ENCODE measurements around the gene RERE. TPM values are rescaled to one million over a fixed set of nuclear protein-coding genes. Genes with fewer than 3 reads are reported as not detected.

The RERE gene
- total and polyA plus RNA-seq, 2 donors (not counting 3 experiments of a cell fraction or from before 2014, with no cell fraction given): 14.1 to 113 TPM

DNA sequence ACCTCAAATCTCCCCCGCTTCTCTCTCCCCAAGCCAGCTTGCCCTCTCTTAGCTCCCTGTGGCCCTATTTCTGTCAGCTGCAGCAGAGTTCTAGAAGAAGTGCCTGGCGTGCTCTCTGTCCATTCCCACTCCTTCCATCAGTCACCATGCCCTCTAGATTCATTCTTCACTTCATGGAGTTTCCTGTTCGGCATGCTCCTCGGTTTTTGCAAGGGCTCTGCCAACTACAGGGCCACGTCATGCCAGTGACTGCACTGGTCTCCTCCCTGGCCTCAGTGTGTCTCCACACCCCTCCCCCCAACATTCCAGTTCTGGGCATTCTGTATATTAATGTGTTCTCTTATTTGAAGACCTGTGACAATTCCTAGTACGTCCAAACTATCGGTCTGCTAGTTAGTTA, 385.7 kb downstream of the RERE start:
- H3K36me3 ChIP-seq (ENCODE audit: control insufficient read depth in 2 of 2, extremely low read depth in 1 of 2, insufficient read depth in 2 of 2, low read length in 2 of 2): no peaks in the 10 kb centered on the region
- H3K4me3 ChIP-seq (replicated peaks in 1 of 3; ENCODE audit: insufficient read depth in 1 of 3, low read depth in 1 of 3, low read length in 3 of 3): no peak overlapping the region
- H3K9ac ChIP-seq (replicated peaks; ENCODE audit: extremely low read depth, insufficient read depth, low read length): no peak overlapping the region
- H3K9me1 ChIP-seq (replicated peaks; ENCODE audit: control insufficient read depth, extremely low read depth, insufficient read depth, low read length): no peaks in the 10 kb centered on the region
- no peaks in the 10 kb centered on the region for H3K79me2 ChIP-seq (ENCODE audit: control insufficient read depth, insufficient read depth, low read length)
- H3K9me3 ChIP-seq (replicated peaks; ENCODE audit: control insufficient read depth, insufficient read depth, low read length): no peaks in the 10 kb centered on the region
- H3K27ac ChIP-seq (ENCODE audit: insufficient read depth, low read depth, low read length): no peak overlapping the region
- intact Hi-C loops (cut with micrococcal nuclease) (no loop called here), dilution Hi-C loops (cut with MboI; ENCODE audit: extremely low pct_ligation_motif_present, low sequenced_read_pairs) (no loop called here)
- no peak for DNase-seq (ENCODE audit: low read depth, low spot score)
- FAIRE-seq: no peak
- no TSS peak for BruUV-seq (replicated peaks)
- H4K20me1 ChIP-seq (replicated peaks; ENCODE audit: control insufficient read depth, extremely low read depth, insufficient read depth, low read length): no peaks in the 10 kb centered on the region
- no peaks in the 10 kb centered on the region for H3K27me3 ChIP-seq (ENCODE audit: control insufficient read depth in 2 of 2, insufficient read depth in 2 of 2, low read length in 2 of 2)
- H2AFZ ChIP-seq (ENCODE audit: low read depth, low read length): no peak overlapping the region
- no peaks in the 10 kb centered on the region for H3K4me1 ChIP-seq (ENCODE audit: control insufficient read depth, extremely low read depth, insufficient read depth, low read length)
- H3K4me2 ChIP-seq (ENCODE audit: insufficient read depth, low read length): no peak overlapping the region
- ChIA-PET CTCF (interaction anchor here (0.6 kb wide), 1 partner anchor 11 kb away, joined by 3 read pairs; no protein-coding TSS in a partner anchor), POLR2A (no interaction called here)
- no peak for TF ChIP-seq MYC (IDR thresholded peaks at IDR 0.05; ENCODE audit: low read depth, low read length)
- TF ChIP-seq, protein P1, sequence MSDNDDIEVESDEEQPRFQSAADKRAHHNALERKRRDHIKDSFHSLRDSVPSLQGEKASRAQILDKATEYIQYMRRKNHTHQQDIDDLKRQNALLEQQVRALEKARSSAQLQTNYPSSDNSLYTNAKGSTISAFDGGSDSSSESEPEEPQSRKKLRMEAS (IDR thresholded peaks at IDR 0.05; ENCODE audit: insufficient read depth, insufficient read length): no peak
- no peak for TF ChIP-seq POLR2A (IDR thresholded peaks at IDR 0.05; ENCODE audit: low read depth, low read length)
- no peak for TF ChIP-seq JUN (IDR thresholded peaks at IDR 0.05; ENCODE audit: borderline replicate concordance, insufficient read depth, insufficient read length, low read depth)

DNA sequence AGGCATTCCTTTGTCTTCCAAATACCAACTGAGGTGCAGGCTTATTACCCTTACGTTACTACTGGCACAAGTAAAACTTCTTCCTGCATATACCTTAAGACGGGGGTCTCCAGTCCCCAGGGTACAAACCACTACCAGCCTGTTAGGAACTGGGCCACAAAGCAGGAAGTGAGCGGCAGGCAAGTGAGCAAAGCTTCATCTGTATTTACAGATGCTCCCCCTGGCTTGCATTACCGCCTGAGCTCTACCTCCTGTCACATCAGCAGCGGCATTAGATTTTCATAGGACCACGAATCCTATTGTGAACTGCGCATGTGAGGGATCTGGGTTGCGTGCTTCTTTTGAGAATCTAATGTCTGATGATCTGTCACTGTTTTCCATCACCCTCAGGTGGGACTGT, 386.4 kb downstream of the RERE start:
- Histone ChIP-seq H3K4me3 (replicated peaks in 1 of 3; ENCODE audit: insufficient read depth in 1 of 3, low read depth in 1 of 3, low read length in 3 of 3) (no peak overlapping the region), H3K79me2 (ENCODE audit: control insufficient read depth, insufficient read depth, low read length) (no peaks in the 10 kb centered on the region), H3K9me1 (replicated peaks; ENCODE audit: control insufficient read depth, extremely low read depth, insufficient read depth, low read length) (no peaks in the 10 kb centered on the region), H3K9me3 (replicated peaks; ENCODE audit: control insufficient read depth, insufficient read depth, low read length) (no peaks in the 10 kb centered on the region), H3K9ac (replicated peaks; ENCODE audit: extremely low read depth, insufficient read depth, low read length) (no peak overlapping the region), H4K20me1 (replicated peaks; ENCODE audit: control insufficient read depth, extremely low read depth, insufficient read depth, low read length) (no peaks in the 10 kb centered on the region), H3K27ac (ENCODE audit: insufficient read depth, low read depth, low read length) (no peak overlapping the region), H3K4me1 (ENCODE audit: control insufficient read depth, extremely low read depth, insufficient read depth, low read length) (no peaks in the 10 kb centered on the region), H3K4me2 (ENCODE audit: insufficient read depth, low read length) (no peak overlapping the region), H3K36me3 (ENCODE audit: control insufficient read depth in 2 of 2, extremely low read depth in 1 of 2, insufficient read depth in 2 of 2, low read length in 2 of 2) (no peaks in the 10 kb centered on the region), H3K27me3 (ENCODE audit: control insufficient read depth in 2 of 2, insufficient read depth in 2 of 2, low read length in 2 of 2) (no peaks in the 10 kb centered on the region), H2AFZ (ENCODE audit: low read depth, low read length) (no peak overlapping the region)
- no peak for DNase-seq (ENCODE audit: low read depth, low spot score)
- no peak for FAIRE-seq
- no TSS peak for BruUV-seq (replicated peaks)
- intact Hi-C loops (cut with micrococcal nuclease) (no loop called here), dilution Hi-C loops (cut with MboI; ENCODE audit: extremely low pct_ligation_motif_present, low sequenced_read_pairs) (no loop called here)
- POLR2A ChIA-PET: no interaction called here
- CTCF ChIA-PET: interaction anchor here (1.0 kb wide), 1 partner anchor 95 kb away, joined by 3 read pairs; no protein-coding TSS in a partner anchor
- TF ChIP-seq JUN (IDR thresholded peaks at IDR 0.05; ENCODE audit: borderline replicate concordance, insufficient read depth, insufficient read length, low read depth) (no peak), EZH2 (IDR thresholded peaks at IDR 0.05; ENCODE audit: borderline replicate concordance, low read depth, low read length, severe bottlenecking) (no peak), FOS (IDR thresholded peaks at IDR 0.05; ENCODE audit: borderline replicate concordance, insufficient read depth, low read length) (no peak), MYC (IDR thresholded peaks at IDR 0.05; ENCODE audit: low read depth, low read length) (no peak), POLR2A (IDR thresholded peaks at IDR 0.05; ENCODE audit: low read depth, low read length) (no peak), POLR2AphosphoS5 (IDR thresholded peaks at IDR 0.05; ENCODE audit: insufficient read depth, low read depth, low read length) (no peak), GATA2 (IDR thresholded peaks at IDR 0.05; ENCODE audit: insufficient read depth, insufficient read length, low read depth, low read length) (no peak)
- TF ChIP-seq, protein P2, sequence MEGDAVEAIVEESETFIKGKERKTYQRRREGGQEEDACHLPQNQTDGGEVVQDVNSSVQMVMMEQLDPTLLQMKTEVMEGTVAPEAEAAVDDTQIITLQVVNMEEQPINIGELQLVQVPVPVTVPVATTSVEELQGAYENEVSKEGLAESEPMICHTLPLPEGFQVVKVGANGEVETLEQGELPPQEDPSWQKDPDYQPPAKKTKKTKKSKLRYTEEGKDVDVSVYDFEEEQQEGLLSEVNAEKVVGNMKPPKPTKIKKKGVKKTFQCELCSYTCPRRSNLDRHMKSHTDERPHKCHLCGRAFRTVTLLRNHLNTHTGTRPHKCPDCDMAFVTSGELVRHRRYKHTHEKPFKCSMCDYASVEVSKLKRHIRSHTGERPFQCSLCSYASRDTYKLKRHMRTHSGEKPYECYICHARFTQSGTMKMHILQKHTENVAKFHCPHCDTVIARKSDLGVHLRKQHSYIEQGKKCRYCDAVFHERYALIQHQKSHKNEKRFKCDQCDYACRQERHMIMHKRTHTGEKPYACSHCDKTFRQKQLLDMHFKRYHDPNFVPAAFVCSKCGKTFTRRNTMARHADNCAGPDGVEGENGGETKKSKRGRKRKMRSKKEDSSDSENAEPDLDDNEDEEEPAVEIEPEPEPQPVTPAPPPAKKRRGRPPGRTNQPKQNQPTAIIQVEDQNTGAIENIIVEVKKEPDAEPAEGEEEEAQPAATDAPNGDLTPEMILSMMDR (IDR thresholded peaks at IDR 0.05; ENCODE audit: extremely low read depth in 1 of 2, insufficient read depth in 1 of 2, low read depth in 1 of 2, low read length in 2 of 2): no peak
- TF ChIP-seq, protein P1 (IDR thresholded peaks at IDR 0.05; ENCODE audit: insufficient read depth, insufficient read length): no peak
